ENCODE data around the gene WDR5B. TPM values are rescaled to one million over a fixed set of nuclear protein-coding genes. Genes with fewer than 3 reads are reported as not detected.
A peak's percentile ranks its signal among the peaks of the same experiment; 100 is the strongest.

Gene WDR5B
- total RNA-seq, 4 donors from 2014 or later = 2.7 to 8.3 (median 4.1) TPM

GRCh38 chr3:122365073-122365472 lies 50.8 kb downstream of the WDR5B start:
- DNase-seq = no peak
- peaks cover 0 to 13% (median 0%) of the 10 kb centered on the region in 4 donors for H3K4me1 ChIP-seq
- peak overlapping the region in 2 of 4 donors; percentile 60 to 76 for H3K27ac ChIP-seq
- H3K4me3 ChIP-seq = no peak overlapping the region
- no peaks in the 10 kb centered on the region for H3K27me3 ChIP-seq
- no peak for TF ChIP-seq POLR2A (IDR thresholded peaks at IDR 0.05)
- no peak for TF ChIP-seq CTCF (IDR thresholded peaks at IDR 0.05)
- H3K36me3 ChIP-seq = peaks cover 0 to 7% (median 0%) of the 10 kb centered on the region in 3 donors
- H3K9me3 ChIP-seq = no peaks in the 10 kb centered on the region

- Histone ChIP-seq H3K4me3 (no peak overlapping the region), H3K9me3 (no peaks in the 10 kb centered on the region), H3K36me3 (peaks cover 0 to 7% (median 0%) of the 10 kb centered on the region in 3 donors), H3K27me3 (no peaks in the 10 kb centered on the region), H3K27ac (peak overlapping the region in 1 of 4 donors; percentile 76), H3K4me1 (peaks cover 0 to 13% (median 0%) of the 10 kb centered on the region in 4 donors)
- no peak for TF ChIP-seq POLR2A (IDR thresholded peaks at IDR 0.05)
- DNase-seq = no peak
These were observed 51.4 kb downstream of the WDR5B start for GRCh38 chr3:122364490-122364889.

Small RNA genes within 50 kb of the gene (small RNA-seq; reads per million reads assigned to genes)
- 0 reads per million in 2 donors for gene AC083798.1

Other genes starting within 250 kb of the WDR5B start
- 1 to 10 TPM in 2 of 4 donors, under 1 TPM in 1, not detected in 1; 0.28 to 1.7 (median 1.1) TPM for gene CASR, start 232.4 kb downstream of the WDR5B start, total RNA-seq
- gene CSTA, start 90.8 kb downstream of the WDR5B start, total RNA-seq = not detected
- 10 to 100 TPM in 3 of 4 donors, 1 to 10 TPM in 1; 9.9 to 32.8 (median 23.3) TPM for gene MIX23, start 32.8 kb downstream of the WDR5B start, total RNA-seq
- gene FAM162A, start 31.9 kb downstream of the WDR5B start, total RNA-seq = 10 to 100 TPM in 3 of 4 donors, 1 to 10 TPM in 1; 9.9 to 24.2 (median 17.8) TPM
- gene KPNA1, start 98.9 kb upstream of the WDR5B start, total RNA-seq = 10 to 100 TPM; 27.1 to 62.7 (median 43.9) TPM
- 10 to 100 TPM; 26.4 to 38.8 (median 31.2) TPM for gene PARP9, start 148.2 kb upstream of the WDR5B start, total RNA-seq
- 10 to 100 TPM; 31.2 to 47.3 (median 33.7) TPM for gene DTX3L, start 148.3 kb upstream of the WDR5B start, total RNA-seq
- 100 to 1,000 TPM in 1 of 4 donors, 1 to 10 TPM in 3; 3.1 to 109 (median 6.5) TPM for gene PARP15, start 161.6 kb upstream of the WDR5B start, total RNA-seq

Data from Peyer's patch (tissue), 4 donors.